ENCODE data around the gene CXCR1.

DNA sequence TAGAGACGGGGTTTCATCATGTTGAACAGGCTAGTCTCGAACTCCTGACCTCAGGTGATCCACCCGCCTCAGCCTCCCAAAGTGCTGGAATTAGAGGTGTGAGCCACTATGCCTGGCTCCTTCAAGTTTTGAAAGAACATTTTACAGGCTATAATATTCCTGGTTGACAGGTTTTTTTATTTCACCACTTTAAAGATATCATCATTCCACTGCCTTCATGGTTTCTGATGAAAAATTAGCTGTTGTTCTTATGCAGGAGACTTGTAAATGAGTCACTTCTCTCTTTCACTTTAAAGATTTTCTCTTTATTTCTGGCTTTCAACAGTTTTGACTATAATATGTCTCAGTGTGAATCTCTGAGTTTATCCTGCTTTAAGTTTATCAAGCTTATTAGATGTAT lies 42.3 kb upstream of the CXCR1 start:
- TF ChIP-seq, protein P1, sequence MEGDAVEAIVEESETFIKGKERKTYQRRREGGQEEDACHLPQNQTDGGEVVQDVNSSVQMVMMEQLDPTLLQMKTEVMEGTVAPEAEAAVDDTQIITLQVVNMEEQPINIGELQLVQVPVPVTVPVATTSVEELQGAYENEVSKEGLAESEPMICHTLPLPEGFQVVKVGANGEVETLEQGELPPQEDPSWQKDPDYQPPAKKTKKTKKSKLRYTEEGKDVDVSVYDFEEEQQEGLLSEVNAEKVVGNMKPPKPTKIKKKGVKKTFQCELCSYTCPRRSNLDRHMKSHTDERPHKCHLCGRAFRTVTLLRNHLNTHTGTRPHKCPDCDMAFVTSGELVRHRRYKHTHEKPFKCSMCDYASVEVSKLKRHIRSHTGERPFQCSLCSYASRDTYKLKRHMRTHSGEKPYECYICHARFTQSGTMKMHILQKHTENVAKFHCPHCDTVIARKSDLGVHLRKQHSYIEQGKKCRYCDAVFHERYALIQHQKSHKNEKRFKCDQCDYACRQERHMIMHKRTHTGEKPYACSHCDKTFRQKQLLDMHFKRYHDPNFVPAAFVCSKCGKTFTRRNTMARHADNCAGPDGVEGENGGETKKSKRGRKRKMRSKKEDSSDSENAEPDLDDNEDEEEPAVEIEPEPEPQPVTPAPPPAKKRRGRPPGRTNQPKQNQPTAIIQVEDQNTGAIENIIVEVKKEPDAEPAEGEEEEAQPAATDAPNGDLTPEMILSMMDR (IDR thresholded peaks at IDR 0.05): no peak
- TF ChIP-seq EZH2phosphoT487 (IDR thresholded peaks at IDR 0.05): no peak

Measured in neural progenitor cell (in vitro differentiated cells).